Esophagus muscularis mucosa (tissue), 4 donors: ENCODE measurements around the gene SYT9.

Experiments
- CTCF ChIP-seq, 3 experiments: fragments of 200-600 bp in 2 of 3; fragments of 450-650 bp in 1 of 3; sonication (generic) in 2 of 3; IDR thresholded peaks; one replicate each; pipeline ENCODE4 v1.5.1; 2017 to 2019; ENCODE audit warnings: antibody characterized with exemption in 3 of 3, mild to moderate bottlenecking in 2 of 3, moderate library complexity in 1 of 3
- EP300 ChIP-seq: sonication (generic); formaldehyde crosslinking; IDR thresholded peaks from one replicate; pipeline ENCODE4 v1.6.1; 2017; ENCODE audit warnings: antibody characterized with exemption
- POLR2A ChIP-seq: fragments of 450-650 bp; IDR thresholded peaks from one replicate; pipeline ENCODE4 v1.6.1; 2017; ENCODE audit warnings: antibody characterized with exemption, moderate library complexity, mild to moderate bottlenecking, low read depth
- POLR2AphosphoS5 ChIP-seq, 2 donors: sonication (generic); formaldehyde crosslinking; IDR thresholded peaks; one replicate each; pipeline ENCODE4 v1.6.1; 2017; ENCODE audit warnings: antibody characterized with exemption in 2 of 2

- TF ChIP-seq CTCF (IDR thresholded peaks at IDR 0.05) (no peak), EP300 (no peak), POLR2AphosphoS5 (IDR thresholded peaks at IDR 0.05) (no peak), POLR2A (no peak)
Measured at GRCh38 chr11:7252683-7253213, 1.0 kb downstream of the SYT9 start.
